Limb (tissue), 2 donors: ENCODE measurements around the gene TMUB1.

Experiments used
- DNase-seq, 2 donors: peaks; one replicate each; pipeline ENCODE4 v3.0.0-alpha.2; 2016; ENCODE audit errors: extremely low spot score in 2 of 2

Gene TMUB1

DNA sequence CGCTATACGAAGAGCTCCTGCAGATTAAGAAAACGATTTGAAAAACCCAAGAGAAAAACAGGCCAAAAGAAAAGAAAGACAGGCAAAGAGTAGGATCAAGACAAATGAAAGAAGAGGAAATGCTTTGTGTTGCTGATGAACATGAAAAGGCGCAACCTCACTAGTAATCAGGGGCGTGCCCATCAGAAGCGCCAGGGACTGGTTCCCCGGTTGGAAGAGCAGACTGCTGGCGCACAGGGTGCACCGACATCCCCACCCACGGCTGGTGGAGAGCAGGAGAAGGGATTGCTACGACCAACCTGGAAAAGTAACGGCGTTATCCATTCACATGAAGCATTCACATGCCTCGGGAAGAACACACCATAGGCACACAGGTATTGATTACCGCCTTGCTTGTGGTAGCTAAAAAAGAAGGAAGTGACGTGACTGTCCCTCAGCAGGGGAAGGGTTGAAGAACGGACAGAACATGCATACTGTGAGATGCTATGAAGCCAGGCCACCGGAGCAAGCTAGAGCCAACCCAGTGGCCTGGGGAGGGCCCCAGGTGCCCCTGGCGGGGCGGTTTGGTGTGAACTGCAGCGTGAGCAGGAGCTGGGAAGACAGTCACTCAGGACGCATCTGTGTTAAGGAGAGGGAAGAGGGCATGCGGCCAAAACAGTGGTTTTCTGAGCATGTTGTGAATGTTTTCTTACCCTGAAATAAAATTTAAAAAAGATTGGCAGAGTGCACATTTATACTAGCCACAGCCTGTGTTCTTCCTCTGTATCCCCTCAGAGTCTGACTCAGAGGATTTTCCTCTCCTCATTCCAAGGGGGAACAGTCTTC, 21.3 kb upstream of the TMUB1 start:
- no peak for DNase-seq

GRCh38 chr7:151103973-151104372, 20.7 kb upstream of the TMUB1 start:
- no peak for DNase-seq

DNA sequence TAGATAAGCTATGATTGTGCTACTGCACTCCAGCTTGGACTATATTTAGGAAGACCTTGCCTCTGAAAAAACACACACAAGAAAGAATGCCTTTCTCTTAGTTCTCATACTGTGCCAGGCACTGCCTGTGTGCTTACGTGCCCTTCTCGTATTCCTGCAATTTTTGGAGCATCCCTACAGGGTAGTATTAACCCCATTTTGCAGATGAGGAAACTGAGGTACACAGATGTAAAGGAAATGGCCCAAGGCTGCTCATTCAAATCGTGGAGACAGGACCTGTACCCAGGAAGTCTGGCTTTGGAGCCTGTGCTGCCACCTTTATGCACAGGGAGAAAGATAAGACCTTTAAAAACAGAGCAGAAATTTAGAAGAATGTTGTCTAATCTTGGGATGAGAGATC, 19.7 kb upstream of the TMUB1 start:
- DNase-seq = no peak

- DNase-seq = no peak
These were observed 18.5 kb upstream of the TMUB1 start for GRCh38 chr7:151101621-151102396.

- DNase-seq = no peak
These were observed 17.6 kb upstream of the TMUB1 start for GRCh38 chr7:151100921-151101320.

DNA sequence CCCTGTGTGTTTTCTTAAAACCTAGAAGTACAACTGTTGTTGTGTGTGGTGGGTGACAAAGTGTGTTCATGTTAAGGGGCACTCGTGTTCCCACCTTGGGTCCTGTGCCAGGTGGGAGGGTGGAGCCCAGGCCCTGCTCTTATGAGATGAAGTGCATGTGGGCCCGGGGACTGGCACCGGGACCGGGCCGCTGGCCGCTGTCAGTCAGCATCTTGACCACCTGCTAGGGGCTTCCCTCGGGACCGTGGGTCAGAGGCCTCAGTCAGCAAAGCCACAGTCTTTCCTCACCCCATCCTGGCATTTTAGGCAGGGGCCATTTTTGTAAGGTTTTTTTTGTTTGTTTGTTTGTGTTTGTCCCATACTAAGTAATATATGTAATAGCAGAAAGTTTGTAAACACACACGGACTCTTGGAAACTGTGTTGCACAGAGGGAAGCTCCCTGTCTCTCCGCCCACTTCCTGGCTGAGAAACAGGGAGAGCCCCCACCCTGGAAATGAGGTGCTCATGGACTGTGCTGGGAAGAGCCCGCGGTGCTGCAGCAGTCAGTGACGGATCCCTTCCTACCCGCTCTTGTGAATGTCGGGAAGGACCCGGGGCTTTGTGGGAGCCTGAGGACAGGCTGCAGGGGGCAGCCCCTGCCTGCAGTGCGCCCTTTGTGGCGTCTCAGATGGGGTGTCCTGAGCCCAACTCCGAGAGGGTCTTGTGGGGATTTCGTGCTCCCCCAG, 16.4 kb upstream of the TMUB1 start:
- no peak for DNase-seq

GRCh38 chr7:151095828-151096475, 12.7 kb upstream of the TMUB1 start:
- DNase-seq = no peak

DNA sequence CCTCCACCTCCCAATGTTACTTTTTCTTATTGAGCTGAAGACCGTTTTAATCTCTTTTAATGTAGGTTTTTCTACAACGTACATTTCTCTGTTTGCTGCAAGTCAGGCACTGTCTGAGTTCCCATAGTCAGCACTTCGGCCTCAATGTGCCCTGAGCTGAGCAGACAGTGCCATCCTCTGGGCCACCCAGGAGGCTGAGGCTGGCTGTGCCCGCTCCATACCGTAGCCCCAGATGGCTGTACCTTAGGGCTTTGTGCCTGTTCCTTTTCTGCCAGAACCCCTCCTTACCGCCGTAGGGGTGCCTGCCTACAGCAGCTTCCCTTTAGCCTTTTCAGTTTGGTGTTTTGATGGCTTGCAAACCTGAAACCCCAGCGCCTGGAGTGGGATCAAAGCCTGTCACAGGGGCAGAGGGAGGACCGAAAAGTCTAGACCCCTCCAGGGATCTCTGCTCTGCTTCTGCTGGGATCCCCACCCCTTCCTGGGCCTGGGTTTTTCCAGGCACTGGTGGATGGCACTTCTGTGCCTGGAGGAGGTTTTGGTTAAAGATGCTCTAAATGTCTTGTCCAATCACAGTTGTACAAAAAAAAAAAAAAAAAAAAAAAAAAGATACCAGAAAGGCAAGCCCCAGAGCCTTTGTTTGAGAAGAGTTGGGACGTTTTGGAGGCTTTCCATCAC, 12.0 kb upstream of the TMUB1 start:
- no peak for DNase-seq

DNA sequence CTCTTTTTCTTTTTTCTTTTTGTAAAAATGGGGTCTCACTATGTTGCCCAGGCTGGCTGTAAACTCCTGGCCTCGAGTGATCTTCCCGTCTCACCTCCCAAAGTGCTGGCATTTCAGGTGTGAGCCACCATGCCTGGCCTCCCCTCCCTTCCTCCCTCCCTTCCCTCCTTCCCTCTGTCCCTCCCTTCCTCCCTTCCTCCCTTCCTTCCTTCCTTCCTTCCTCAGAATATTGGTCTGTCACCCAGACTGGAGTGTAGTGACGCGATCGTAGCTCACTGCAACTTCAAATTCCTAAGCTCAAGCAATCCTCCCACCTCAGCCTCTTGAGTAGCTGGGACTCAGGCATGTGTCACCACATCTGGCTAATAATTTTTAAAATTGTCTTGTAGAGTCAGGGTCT, 11.4 kb upstream of the TMUB1 start:
- no peak for DNase-seq

DNA sequence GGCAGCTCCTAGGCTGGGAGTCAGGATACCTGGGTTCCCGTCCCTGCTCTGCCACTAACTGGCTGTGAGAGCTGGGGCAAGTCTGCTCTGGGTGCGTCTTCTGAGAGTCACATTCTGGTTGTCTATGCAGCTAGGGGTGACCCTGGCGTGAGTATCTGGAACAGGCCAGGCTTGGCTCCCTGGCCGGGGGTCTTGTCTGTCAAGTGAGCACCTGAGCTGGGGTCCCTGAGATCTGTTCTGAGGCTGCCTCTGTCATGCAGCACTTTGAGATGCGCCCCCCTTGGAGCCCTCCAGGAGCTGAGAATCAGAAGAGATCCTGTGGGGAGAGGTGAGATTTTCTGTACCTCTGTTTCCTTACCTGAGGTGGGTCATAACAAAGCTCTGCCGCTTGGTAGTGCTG, 10.5 kb upstream of the TMUB1 start:
- DNase-seq = no peak

DNA sequence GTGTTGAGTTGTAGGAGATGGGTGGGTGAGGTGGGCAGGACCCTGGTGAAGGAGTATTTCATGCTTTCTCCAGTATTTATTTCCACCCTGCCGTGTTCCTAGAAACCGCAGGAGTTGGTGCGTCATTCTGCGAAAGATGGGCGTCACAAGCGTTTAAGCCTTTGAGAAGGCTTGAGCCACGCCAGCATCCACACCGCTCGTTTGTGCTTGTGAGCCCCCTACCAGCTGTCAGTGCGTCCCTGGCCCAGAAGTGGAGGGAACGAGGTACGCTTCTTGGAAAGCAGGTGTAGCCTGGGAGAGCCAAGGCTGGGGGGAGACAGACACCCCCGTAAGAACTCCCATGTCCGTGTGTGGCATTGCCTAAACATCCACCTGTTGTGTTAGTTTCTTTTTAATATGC, 8.7 kb upstream of the TMUB1 start:
- no peak for DNase-seq

DNA sequence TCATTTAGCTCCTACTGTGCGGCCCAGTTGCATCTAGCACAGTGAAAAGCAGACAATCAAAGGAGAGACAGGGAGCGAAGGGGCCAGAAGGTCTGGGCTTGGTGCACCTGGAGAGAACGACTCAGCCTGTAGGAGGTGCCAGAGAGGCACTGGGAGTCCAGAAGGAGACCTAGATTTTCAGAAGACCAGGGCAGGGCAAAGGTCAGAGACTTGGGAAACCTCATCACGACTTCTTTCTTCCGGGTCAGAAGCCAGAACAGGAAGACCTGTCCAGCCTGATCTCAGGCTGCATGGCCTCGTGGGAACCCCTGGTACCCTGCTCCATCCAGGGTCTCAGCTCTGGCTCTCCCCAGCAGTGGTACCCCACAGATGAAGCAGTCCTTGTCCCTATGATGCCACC, 8.1 kb upstream of the TMUB1 start:
- no peak for DNase-seq

GRCh38 chr7:151091003-151091402, 7.7 kb upstream of the TMUB1 start:
- DNase-seq = no peak

DNA sequence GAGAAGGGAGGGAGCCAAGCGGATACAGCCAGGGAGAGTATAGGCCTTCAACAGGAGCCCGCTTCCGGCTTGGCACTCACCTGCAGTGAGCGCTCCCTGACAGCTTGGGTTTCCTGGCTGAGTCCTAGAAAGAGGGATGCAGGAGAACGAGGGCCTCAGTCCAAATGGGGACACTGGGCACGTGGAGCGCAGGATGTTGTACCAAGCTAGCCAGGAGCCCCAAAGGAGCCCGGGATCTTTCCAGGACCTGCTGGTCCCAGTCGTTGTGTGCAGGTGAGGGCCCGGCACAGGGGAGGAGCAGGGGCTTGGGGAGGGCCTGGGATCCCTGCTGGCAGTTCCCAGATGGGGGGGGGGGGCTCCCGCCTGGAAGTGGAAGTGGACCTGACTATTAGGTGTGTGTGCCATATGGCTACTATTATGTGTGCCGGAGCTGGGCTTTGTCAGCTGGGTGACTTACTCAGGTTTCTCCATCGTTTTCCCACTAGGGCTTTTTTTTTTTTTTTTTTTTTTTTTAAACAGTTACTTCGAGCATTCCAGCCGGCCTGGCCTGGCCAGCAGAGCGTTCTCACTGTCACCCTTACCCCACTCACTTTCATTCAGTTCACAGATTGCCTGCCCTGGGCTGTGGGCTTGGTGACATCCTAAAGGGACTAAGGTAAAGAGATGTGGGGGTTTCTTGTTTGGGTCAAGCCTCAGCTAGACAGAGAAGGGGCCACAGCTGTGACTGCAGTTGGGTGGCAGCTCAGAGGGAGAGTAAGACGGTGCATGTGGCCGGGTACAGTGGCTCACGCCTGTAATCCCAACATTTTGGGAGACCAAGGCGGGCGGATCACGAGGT, 6.8 kb upstream of the TMUB1 start:
- no peak for DNase-seq

DNA sequence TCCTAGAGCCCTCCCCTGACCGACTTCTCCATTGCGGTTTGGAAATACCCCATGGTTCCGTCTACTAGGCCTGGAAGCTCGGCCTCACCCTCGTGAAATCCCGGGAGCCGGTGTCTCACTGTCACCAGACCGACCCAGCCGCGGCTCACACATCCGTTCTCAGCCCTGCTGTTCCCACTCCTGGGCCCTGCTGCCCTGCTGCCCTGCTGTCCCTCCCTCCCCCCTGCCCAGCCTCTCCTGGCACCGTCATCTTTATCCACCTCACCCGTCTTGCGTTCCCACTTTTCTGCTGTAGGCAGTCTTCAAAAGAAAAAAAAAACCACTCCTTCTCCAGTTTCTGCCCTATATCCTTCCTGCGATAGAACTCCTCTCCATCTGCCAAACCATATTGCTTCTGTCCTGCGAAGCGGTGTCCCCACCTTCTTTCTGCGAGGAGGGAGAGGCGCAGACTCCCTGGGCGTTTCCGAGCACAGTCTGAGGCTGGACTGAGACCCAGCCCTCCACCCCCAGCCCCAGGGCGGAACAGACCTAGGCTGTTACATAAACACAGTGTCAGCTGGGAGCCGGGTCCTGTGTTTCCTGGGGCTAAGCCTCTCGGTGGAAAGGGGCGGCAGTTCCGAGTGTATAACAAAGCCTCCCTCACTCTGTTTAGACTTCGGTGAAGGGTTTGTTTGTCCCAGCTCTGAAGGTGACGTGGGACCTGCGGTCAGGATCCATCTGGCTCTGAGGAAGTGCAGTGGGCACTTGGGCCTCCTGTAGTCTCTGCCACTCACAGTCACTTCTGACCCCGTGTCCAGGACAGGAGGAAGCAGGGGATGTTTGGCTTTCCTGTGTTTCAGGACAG, 5.8 kb upstream of the TMUB1 start:
- peak in 1 of 2 donors; percentile 63 for DNase-seq

- no peak for DNase-seq
These were observed 4.9 kb upstream of the TMUB1 start for GRCh38 chr7:151088019-151088855.

DNA sequence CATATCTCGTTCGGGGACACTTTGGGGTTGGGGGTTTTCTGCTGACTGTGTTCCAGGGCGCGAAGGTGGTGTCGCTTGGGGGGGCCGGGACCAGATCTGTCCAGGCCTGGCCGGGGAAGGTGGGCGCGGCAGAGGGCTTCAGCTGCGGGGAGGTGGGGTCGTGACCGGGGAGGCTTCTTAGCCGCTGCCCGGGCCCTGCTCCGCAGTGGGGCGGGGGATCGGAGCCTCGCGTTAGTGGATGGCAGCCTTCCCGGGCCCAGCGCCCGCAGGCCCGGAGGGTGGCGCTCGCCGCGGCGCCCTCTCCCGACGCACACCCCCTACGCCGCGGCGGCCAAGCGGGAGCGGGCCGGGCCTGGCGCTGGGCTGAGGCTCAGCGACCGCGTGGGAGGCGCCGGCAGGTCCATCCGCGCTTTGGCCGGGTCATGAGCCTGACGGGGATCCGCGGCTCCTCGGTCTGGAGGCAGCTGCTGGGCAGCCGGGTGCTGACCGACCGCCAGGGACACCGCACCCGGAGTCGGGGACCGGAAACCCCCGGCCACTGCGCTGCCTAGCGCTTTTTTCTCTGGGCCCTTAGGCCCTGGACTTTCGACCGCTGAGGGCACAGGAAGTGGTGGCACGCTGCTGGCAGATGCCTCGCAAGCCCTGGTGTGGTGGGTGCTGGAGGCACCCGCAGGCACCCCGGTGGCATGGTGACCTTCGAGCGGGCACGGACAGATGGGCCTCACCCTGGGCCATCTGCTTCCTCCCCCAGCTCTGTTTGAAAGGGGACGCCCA, 4.1 kb upstream of the TMUB1 start:
- peak in 1 of 2 donors; percentile 57 for DNase-seq

GRCh38 chr7:151086802-151087244, 3.5 kb upstream of the TMUB1 start:
- peak in 1 of 2 donors; percentile 69 for DNase-seq
